Fibroblast of pulmonary artery (primary cell): ENCODE results near the gene TBR1.

ENCODE experiments used
- DNase-seq: peaks from one replicate; pipeline ENCODE4 v3.0.0-alpha.2; 2010; ENCODE audit warnings: low read depth
- H3K4me3 ChIP-seq: replicated peaks from 2 replicates; pipeline ENCODE4 v1.5.1; 2011; ENCODE audit warnings: low read depth, mild to moderate bottlenecking, control low read depth, low read length, moderate library complexity
- TF ChIP-seq, protein P1 (sequence below): IDR thresholded peaks from 2 replicates; pipeline ENCODE4 v1.5.1; 2011; ENCODE audit warnings: mild to moderate bottlenecking, control low read depth, low read length, inconsistent platforms; ENCODE audit errors: missing control alignments

The TBR1 gene

DNA sequence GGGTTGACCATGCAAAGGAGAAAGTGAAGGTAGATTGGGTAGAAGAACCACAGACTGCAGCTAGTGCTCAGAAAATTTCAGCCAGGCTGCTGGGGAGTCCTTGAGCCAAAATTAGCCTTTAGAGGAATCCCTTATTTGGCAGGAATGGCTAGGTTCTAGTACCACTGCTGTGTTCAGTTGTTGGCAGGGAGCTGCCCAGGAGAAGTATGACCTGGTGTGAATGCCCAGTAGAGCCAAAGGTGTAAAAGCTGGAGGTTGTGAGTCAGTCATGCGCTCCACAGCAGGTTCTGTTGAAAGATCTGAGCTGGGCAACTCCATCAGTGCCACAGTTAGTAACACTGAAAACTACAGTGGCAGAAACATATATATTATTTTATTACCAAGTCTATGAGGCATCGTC is 36.4 kb upstream of the TBR1 start:
- TF ChIP-seq, protein P1, sequence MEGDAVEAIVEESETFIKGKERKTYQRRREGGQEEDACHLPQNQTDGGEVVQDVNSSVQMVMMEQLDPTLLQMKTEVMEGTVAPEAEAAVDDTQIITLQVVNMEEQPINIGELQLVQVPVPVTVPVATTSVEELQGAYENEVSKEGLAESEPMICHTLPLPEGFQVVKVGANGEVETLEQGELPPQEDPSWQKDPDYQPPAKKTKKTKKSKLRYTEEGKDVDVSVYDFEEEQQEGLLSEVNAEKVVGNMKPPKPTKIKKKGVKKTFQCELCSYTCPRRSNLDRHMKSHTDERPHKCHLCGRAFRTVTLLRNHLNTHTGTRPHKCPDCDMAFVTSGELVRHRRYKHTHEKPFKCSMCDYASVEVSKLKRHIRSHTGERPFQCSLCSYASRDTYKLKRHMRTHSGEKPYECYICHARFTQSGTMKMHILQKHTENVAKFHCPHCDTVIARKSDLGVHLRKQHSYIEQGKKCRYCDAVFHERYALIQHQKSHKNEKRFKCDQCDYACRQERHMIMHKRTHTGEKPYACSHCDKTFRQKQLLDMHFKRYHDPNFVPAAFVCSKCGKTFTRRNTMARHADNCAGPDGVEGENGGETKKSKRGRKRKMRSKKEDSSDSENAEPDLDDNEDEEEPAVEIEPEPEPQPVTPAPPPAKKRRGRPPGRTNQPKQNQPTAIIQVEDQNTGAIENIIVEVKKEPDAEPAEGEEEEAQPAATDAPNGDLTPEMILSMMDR: no peak
- H3K4me3 ChIP-seq: no peak overlapping the region
- DNase-seq: no peak

DNA sequence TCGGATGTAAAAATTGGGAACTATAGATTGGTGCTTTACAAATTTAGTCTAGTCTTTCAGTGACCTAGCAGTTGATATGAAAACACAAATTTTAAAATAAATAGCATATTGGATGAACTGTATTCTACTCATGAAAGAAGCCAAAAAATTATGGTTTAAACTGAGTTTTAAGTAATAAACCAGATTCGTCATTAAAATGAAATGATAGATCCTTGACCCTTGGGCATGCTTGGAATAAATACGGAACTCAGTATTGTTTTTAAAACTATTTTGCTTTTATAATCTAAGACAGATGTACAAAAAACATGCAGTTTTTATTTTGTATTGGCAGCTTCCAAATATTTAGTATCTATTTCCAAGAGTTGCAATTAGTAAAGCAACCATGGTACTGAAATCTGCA is 34.6 kb upstream of the TBR1 start:
- no peak overlapping the region for H3K4me3 ChIP-seq
- no peak for DNase-seq
- TF ChIP-seq, protein P1: no peak

DNA sequence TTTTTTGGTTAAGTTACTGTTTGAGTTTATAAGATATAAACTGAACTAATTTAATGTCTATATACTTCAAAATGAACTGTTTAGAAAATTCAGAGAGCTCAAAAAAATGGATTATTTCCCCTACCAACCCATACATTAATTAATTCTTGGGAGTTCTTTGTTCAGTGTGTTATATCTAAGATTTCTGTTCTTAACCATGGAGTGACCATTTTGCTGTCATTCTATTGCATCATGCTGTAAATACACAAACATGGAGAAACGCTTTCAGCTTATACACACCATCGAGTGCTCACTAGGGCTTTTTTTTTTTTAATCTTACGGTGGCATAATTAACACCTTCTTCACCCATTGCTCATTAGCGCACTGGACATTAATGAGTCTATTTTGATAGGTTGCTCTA is 33.4 kb upstream of the TBR1 start:
- no peak overlapping the region for H3K4me3 ChIP-seq
- DNase-seq: no peak
- TF ChIP-seq, protein P1: no peak

DNA sequence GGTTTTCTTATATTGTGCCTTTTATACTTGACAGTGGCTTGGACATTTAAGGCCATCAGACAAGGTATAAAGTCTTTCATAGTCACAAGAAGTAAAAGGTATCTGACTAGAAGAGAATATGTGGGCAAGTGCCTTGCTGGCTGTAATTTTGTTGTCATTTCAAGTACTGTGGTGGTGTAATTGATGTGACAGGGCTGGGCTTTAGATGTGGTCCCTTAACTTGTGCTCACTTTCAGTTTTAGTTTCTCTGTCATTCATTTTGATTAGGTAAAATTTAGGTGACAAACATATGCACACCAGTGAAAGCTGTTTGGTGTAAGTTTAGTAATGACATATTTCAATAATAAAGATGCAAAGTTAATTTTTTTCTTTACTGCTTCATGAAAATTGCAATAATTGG is 31.2 kb upstream of the TBR1 start:
- TF ChIP-seq, protein P1: no peak
- H3K4me3 ChIP-seq: no peak overlapping the region
- no peak for DNase-seq

DNA sequence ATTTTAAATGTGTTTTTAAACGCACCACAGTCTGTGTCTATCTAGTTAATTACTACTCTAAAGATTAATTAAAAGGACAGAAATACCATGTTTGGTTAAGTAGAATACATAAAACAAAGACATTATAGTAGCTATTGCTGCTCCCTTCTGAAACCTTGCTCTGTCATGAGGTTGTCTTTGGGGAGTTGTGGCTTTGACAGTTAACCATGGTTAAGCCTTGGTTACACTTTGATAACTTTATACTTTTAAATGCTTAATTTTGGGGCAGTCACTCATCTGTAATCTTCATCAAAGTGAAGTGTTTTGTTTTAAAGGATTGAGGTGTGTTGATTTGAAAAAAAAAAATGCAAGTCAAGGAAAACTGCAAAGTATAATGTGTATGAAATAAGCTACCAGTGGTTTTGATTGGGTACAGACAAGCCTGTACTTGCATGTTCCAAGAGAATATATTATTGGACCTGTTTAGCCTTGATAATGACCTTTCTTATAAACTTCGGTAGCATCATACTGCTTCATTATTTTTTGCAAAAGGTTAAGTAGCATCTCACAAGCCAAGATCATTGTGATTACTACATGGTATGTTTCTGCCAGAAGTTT is 29.8 kb upstream of the TBR1 start:
- no peak for DNase-seq
- H3K4me3 ChIP-seq: no peak overlapping the region
- TF ChIP-seq, protein P1: no peak

DNA sequence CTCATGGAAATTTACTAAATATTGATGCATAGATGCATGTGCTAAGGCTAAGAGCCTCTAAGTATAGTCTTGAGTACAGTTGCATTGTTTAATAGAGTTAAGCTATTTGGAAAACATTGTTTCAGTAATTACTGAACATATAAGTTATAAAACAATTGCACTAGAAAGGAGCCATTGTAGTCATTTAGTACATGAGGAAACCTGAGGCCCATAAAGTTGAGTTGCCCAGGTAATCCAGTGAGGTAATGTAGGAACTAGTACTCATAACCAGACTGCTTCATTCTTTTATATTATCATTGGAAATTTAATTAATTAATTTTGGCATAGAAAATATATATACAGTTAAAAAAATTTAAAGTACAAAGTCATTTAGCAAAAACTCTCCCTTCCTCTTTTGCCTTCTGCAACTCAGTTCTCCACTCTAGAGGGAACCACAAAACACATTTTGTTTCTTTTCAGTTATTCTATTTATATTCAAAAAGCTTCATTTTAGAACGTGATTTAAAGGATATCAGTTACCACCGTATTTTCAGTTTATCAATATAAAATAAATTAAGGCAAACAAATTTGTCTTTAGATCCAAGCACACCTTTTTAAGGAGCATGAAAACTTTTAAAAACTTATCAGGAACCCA is 27.8 kb upstream of the TBR1 start:
- no peak overlapping the region for H3K4me3 ChIP-seq
- no peak for DNase-seq
- TF ChIP-seq, protein P1: no peak

DNA sequence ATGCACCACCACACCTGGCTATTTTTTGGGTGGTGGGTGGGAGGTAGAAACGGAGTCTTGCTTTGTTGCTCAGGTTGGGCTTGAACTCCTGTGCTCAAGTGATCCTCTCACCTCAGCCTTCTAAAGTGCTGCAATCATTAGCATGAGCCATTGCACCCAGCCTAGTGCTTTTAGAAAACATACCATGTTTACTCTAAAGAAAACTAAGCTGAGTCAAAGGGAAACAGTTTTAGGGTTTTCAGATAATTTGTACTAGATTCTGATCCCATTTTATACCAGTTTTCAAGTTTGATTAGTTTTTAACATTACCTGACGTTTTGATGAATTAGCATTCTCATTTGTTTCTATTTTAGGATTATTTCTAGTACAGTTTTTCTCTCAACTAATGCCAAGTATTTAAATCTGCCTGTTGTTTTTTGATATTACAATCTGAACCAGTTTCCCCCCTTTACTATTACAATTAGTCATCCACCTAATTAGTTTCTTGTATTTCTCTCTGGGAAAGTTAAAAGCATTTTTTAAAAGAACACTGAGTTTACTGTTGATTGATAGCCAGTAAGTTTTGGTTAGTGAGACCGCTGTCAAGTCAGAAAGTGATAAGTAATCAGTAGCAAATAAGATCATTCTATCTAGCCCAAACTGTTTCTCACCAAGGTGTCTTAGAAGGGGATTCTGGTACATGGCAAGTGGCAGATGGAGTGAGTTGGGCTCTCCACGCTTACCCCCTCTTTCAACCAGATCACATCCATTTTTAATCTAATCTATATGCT is 24.2 kb upstream of the TBR1 start:
- TF ChIP-seq, protein P1: no peak
- no peak for DNase-seq

More for the DNA sequence above, 24.2 kb upstream of the TBR1 start:
- no peak overlapping the region for H3K4me3 ChIP-seq
